ENCODE results near the gene MCF2L. TPM values are rescaled to one million over a fixed set of nuclear protein-coding genes. Genes with fewer than 3 reads are reported as not detected.

MCF2L gene
- total RNA-seq, 2 donors from 2014 or later = 47.6 to 64.7 TPM

DNA sequence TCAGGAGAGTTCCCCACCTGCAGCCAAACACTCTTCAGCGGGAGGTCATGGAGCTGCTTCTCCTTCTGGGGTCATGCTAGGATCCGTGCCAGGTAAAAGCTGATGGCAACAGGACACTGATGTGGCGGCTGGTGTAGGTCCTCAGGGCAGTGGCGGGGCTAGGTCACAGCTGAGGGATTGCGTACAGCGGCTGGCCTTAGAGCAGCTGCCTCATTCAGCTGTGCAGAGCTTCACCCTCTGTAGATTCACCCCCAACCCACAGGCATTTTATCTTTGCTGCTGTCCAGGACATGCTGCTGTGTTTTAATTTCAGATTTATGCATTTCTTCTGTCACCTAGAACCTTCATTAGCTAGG lies 2.3 kb downstream of the MCF2L start:
- WGBS = 87% methylated on average over 6 of the region's 6 CpGs
- H3K27ac ChIP-seq = no peak overlapping the region
- H3K4me3 ChIP-seq = no peak overlapping the region
- H3K27me3 ChIP-seq (replicated peaks; ENCODE audit: insufficient read depth) = no peaks in the 10 kb centered on the region
- DNase-seq (ENCODE audit: low spot score) = no peak
- intact Hi-C loops (cut with DNase I) = no loop called here
- no peak for TF ChIP-seq POLR2AphosphoS5 (IDR thresholded peaks at IDR 0.05)
- TF ChIP-seq, protein P1, sequence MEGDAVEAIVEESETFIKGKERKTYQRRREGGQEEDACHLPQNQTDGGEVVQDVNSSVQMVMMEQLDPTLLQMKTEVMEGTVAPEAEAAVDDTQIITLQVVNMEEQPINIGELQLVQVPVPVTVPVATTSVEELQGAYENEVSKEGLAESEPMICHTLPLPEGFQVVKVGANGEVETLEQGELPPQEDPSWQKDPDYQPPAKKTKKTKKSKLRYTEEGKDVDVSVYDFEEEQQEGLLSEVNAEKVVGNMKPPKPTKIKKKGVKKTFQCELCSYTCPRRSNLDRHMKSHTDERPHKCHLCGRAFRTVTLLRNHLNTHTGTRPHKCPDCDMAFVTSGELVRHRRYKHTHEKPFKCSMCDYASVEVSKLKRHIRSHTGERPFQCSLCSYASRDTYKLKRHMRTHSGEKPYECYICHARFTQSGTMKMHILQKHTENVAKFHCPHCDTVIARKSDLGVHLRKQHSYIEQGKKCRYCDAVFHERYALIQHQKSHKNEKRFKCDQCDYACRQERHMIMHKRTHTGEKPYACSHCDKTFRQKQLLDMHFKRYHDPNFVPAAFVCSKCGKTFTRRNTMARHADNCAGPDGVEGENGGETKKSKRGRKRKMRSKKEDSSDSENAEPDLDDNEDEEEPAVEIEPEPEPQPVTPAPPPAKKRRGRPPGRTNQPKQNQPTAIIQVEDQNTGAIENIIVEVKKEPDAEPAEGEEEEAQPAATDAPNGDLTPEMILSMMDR (IDR thresholded peaks at IDR 0.05) = no peak
- TF ChIP-seq POLR2A (IDR thresholded peaks at IDR 0.05) = no peak
- no peaks in the 10 kb centered on the region for H3K9me3 ChIP-seq
- no peaks in the 10 kb centered on the region for H3K4me1 ChIP-seq (replicated peaks)
- no peaks in the 10 kb centered on the region for H3K36me3 ChIP-seq

DNA sequence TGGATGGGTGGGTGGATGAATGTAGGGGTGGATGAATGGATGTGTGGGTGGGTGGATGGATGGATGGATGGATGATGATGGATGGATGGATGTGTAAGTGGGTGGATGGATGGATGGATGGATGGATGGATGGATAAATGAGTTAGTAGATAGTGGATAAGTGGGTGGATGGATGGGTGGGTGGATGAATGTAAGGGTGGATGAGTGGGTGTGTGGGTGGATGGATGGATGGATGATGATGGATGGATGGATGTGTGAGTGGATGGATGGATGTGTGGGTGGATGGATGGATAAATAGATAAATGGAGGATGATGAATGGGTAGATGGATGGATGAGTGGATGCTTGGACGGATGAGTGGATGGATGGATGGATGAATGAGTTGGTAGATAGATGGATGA lies 3.2 kb downstream of the MCF2L start:
- TF ChIP-seq, protein P1 (IDR thresholded peaks at IDR 0.05) = no peak
- TF ChIP-seq POLR2AphosphoS5 (IDR thresholded peaks at IDR 0.05) = no peak
- intact Hi-C loops (cut with DNase I) = no loop called here
- no peaks in the 10 kb centered on the region for H3K27me3 ChIP-seq (replicated peaks; ENCODE audit: insufficient read depth)
- H3K36me3 ChIP-seq = no peaks in the 10 kb centered on the region
- no peaks in the 10 kb centered on the region for H3K9me3 ChIP-seq
- H3K4me1 ChIP-seq (replicated peaks) = no peaks in the 10 kb centered on the region
- WGBS = 100% methylated on average over 1 of the region's 1 CpG
- no peak overlapping the region for H3K4me3 ChIP-seq
- H3K27ac ChIP-seq = no peak overlapping the region
- no peak for DNase-seq (ENCODE audit: low spot score)

DNA sequence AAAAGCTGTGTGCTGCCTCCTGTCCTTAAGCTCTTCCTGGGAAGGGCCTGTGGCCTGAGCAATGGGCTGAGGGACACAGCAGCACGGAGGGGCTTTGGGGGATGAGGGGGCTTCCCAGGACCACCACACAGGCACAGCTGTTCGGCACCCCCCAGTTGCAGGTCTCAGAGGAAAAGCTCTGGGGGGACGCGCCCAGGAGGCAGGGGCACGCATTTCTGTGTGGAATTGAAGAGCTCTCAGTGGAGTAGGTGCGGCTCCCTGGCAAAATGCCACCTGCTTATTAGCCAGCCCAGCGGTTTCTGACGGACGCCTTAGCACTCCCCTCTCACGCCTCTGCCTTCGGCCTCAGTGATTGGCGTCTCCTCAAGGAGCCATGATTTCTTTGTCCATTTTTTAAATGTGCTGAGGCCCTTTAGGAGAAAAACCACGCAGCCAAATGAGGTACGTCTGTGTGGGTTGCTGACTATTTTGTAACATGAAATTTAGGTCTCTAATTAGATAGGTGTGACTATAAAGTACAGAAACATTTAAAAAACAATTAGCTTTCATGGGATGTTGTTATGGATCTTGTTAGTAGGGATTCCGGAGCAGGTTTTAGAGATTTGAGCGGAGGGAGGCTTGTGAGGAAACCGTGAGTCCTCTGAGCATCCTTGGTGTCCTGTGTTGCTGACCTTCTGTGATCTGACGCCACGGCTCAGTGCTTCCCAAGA lies 4.0 kb downstream of the MCF2L start:
- DNase-seq (ENCODE audit: low spot score) = no peak
- Histone ChIP-seq H3K9me3 (no peaks in the 10 kb centered on the region), H3K27me3 (replicated peaks; ENCODE audit: insufficient read depth) (no peaks in the 10 kb centered on the region), H3K4me3 (no peak overlapping the region), H3K27ac (no peak overlapping the region), H3K4me1 (replicated peaks) (no peaks in the 10 kb centered on the region), H3K36me3 (no peaks in the 10 kb centered on the region)
- TF ChIP-seq POLR2AphosphoS5 (IDR thresholded peaks at IDR 0.05) = no peak
- no peak for TF ChIP-seq POLR2A (IDR thresholded peaks at IDR 0.05)
- TF ChIP-seq, protein P1 (IDR thresholded peaks at IDR 0.05) = no peak
- intact Hi-C loops (cut with DNase I) = no loop called here
- 89% methylated on average over 19 of the region's 19 CpGs for WGBS

DNA sequence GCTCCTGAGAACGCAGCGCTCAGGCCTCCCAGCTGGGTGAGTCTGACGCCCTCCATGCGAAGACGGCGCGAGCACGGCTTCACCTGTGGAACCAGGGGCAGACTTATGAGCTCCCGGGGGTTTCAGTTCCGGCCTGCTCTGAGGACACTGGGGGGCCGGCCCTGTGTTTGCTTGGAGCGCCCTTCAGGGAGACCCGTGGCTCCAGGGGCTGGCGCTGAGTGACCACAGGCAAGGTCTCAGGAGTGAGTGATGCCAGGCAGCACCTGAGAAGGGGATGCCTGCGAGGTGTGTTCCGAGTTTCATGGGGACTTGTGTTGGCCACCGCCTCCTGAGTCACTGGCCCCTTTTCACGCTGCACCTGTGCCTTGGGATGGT lies 4.5 kb downstream of the MCF2L start:
- 95% methylated on average over 18 of the region's 18 CpGs for WGBS
- Histone ChIP-seq H3K27me3 (replicated peaks; ENCODE audit: insufficient read depth) (no peaks in the 10 kb centered on the region), H3K4me1 (replicated peaks) (no peaks in the 10 kb centered on the region), H3K4me3 (no peak overlapping the region), H3K9me3 (no peaks in the 10 kb centered on the region), H3K27ac (no peak overlapping the region), H3K36me3 (no peaks in the 10 kb centered on the region)
- no peak for DNase-seq (ENCODE audit: low spot score)
- TF ChIP-seq, protein P1 (IDR thresholded peaks at IDR 0.05) = no peak
- TF ChIP-seq POLR2A (IDR thresholded peaks at IDR 0.05) (no peak), POLR2AphosphoS5 (IDR thresholded peaks at IDR 0.05) (no peak)
- intact Hi-C loops (cut with DNase I) = no loop called here

DNA sequence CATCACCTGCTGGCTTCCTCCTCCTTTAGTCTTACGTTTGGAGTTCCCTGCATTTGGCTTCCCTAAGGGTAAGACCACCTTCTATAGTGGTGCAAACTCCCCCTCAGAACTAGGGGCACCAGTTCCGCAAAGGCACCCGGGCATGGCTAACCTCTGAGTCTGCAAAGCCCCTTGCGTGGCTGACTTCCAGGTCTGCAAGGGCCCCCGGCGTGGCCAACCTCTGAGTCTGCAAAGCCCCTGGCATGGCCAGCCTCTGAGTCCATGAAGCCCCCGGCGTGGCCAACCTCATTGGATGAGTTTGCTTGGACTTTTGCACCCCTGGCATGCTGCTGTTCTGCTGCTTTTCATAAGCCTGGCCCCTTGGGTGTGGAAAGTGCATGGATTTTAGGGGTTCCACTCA lies 5.1 kb downstream of the MCF2L start:
- intact Hi-C loops (cut with DNase I) = no loop called here
- Histone ChIP-seq H3K27me3 (replicated peaks; ENCODE audit: insufficient read depth) (no peaks in the 10 kb centered on the region), H3K36me3 (no peaks in the 10 kb centered on the region), H3K27ac (no peak overlapping the region), H3K9me3 (no peaks in the 10 kb centered on the region), H3K4me1 (replicated peaks) (no peaks in the 10 kb centered on the region), H3K4me3 (no peak overlapping the region)
- TF ChIP-seq, protein P1 (IDR thresholded peaks at IDR 0.05) = no peak
- no peak for TF ChIP-seq POLR2A (IDR thresholded peaks at IDR 0.05)
- TF ChIP-seq POLR2AphosphoS5 (IDR thresholded peaks at IDR 0.05) = no peak
- WGBS = 87% methylated on average over 8 of the region's 8 CpGs
- DNase-seq (ENCODE audit: low spot score) = no peak
